Esophagus muscularis mucosa (tissue), 4 donors: ENCODE results near the gene MED31.

Experiments used
- CTCF ChIP-seq, 3 experiments: fragments of 200-600 bp in 2 of 3; fragments of 450-650 bp in 1 of 3; sonication (generic) in 2 of 3; IDR thresholded peaks; one replicate each; pipeline ENCODE4 v1.5.1; 2017 to 2019; ENCODE audit warnings: antibody characterized with exemption in 3 of 3, mild to moderate bottlenecking in 2 of 3, moderate library complexity in 1 of 3
- EP300 ChIP-seq: sonication (generic); formaldehyde crosslinking; IDR thresholded peaks from one replicate; pipeline ENCODE4 v1.6.1; 2017; ENCODE audit warnings: antibody characterized with exemption
- POLR2A ChIP-seq: fragments of 450-650 bp; IDR thresholded peaks from one replicate; pipeline ENCODE4 v1.6.1; 2017; ENCODE audit warnings: antibody characterized with exemption, moderate library complexity, mild to moderate bottlenecking, low read depth
- POLR2AphosphoS5 ChIP-seq, 2 donors: sonication (generic); formaldehyde crosslinking; IDR thresholded peaks; one replicate each; pipeline ENCODE4 v1.6.1; 2017; ENCODE audit warnings: antibody characterized with exemption in 2 of 2

GRCh38 chr17:6597727-6598126, 53.7 kb downstream of the MED31 start:
- TF ChIP-seq POLR2A (no peak), CTCF (IDR thresholded peaks at IDR 0.05) (no peak), POLR2AphosphoS5 (IDR thresholded peaks at IDR 0.05) (no peak), EP300 (no peak)
